KMS-11 (cell line): ENCODE data around the gene STK32B.

ENCODE experiments used
- H2AFZ ChIP-seq: fragments of 200-600 bp; sonication (generic); 2 replicates; pipeline ENCODE4 v1.6.1; 2016; ENCODE audit warnings: antibody characterized with exemption, mixed run types, low read depth
- H3K27ac ChIP-seq: fragments of 200-600 bp; sonication (generic); 2 replicates; pipeline ENCODE4 v1.6.1; 2016; ENCODE audit warnings: mild to moderate bottlenecking, mixed run types
- H3K27me3 ChIP-seq: fragments of 200-600 bp; sonication (generic); 2 replicates; pipeline ENCODE4 v1.6.1; 2017; ENCODE audit warnings: mild to moderate bottlenecking, low read depth, mixed run types, moderate library complexity; ENCODE audit not compliant: insufficient read depth
- H3K36me3 ChIP-seq: fragments of 200-600 bp; sonication (generic); 2 replicates; pipeline ENCODE4 v1.6.1; 2017; ENCODE audit warnings: mild to moderate bottlenecking, mixed run types; ENCODE audit not compliant: insufficient read depth
- H3K4me1 ChIP-seq: fragments of 200-600 bp; sonication (generic); 2 replicates; pipeline ENCODE4 v1.6.1; 2016; ENCODE audit warnings: mild to moderate bottlenecking, low read depth, mixed run types; ENCODE audit not compliant: poor library complexity, severe bottlenecking
- H3K4me2 ChIP-seq: fragments of 200-600 bp; sonication (generic); 2 replicates; pipeline ENCODE4 v1.7.0; 2016; ENCODE audit warnings: mild to moderate bottlenecking, mixed run types
- H3K4me3 ChIP-seq: fragments of 200-600 bp; sonication (generic); IDR thresholded peaks from 2 replicates; pipeline ENCODE4 v1.6.1; 2017; ENCODE audit warnings: low read depth, low read length, mixed read lengths; ENCODE audit not compliant: insufficient read depth
- H3K79me2 ChIP-seq: fragments of 200-600 bp; sonication (generic); 2 replicates; pipeline ENCODE4 v1.6.1; 2016; ENCODE audit warnings: low read depth, mixed run types; ENCODE audit not compliant: insufficient read depth
- H3K9ac ChIP-seq: fragments of 200-600 bp; sonication (generic); 2 replicates; pipeline ENCODE4 v1.6.1; 2016; ENCODE audit warnings: mild to moderate bottlenecking, mixed run types
- H4K20me1 ChIP-seq: fragments of 200-600 bp; sonication (generic); 2 replicates; pipeline ENCODE4 v1.6.1; 2016; ENCODE audit warnings: mild to moderate bottlenecking, mixed run types; ENCODE audit not compliant: insufficient read depth
- TF ChIP-seq, protein P1 (sequence below): fragments of 200-600 bp; sonication (generic); conservative IDR thresholded peaks from 2 replicates; pipeline ENCODE4 v1.6.1; 2017; ENCODE audit warnings: low read depth, mild to moderate bottlenecking, antibody characterized with exemption, low read length, moderate library complexity, mixed read lengths

The STK32B gene

DNA sequence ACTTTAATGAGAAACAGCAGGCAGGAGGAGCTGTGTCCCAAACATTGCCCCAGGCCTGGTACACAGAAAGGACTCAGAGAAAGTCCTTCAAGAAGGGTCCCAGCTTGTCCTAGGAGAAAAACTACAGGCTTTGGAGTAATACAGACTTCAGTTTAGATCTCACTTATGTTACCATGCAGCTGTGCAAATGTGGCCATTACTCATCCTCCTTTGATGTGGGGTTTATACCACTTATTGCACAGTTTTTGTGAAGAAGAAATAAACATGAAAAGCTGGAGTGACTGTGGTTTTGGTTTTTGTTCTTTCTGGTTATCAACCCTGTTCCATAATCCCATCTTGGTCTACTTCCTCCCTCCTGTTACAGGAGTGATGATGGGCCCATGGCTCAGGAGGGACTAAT lies 23.9 kb upstream of the STK32B start:
- Histone ChIP-seq H3K27ac (no peak overlapping the region), H3K4me1 (no peaks in the 10 kb centered on the region), H3K4me3 (no peak overlapping the region), H4K20me1 (no peaks in the 10 kb centered on the region), H3K4me2 (no peak overlapping the region), H3K27me3 (no peaks in the 10 kb centered on the region), H3K36me3 (no peaks in the 10 kb centered on the region), H3K9ac (no peak overlapping the region), H3K79me2 (no peaks in the 10 kb centered on the region), H2AFZ (no peak overlapping the region)
- TF ChIP-seq, protein P1, sequence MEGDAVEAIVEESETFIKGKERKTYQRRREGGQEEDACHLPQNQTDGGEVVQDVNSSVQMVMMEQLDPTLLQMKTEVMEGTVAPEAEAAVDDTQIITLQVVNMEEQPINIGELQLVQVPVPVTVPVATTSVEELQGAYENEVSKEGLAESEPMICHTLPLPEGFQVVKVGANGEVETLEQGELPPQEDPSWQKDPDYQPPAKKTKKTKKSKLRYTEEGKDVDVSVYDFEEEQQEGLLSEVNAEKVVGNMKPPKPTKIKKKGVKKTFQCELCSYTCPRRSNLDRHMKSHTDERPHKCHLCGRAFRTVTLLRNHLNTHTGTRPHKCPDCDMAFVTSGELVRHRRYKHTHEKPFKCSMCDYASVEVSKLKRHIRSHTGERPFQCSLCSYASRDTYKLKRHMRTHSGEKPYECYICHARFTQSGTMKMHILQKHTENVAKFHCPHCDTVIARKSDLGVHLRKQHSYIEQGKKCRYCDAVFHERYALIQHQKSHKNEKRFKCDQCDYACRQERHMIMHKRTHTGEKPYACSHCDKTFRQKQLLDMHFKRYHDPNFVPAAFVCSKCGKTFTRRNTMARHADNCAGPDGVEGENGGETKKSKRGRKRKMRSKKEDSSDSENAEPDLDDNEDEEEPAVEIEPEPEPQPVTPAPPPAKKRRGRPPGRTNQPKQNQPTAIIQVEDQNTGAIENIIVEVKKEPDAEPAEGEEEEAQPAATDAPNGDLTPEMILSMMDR: no peak

DNA sequence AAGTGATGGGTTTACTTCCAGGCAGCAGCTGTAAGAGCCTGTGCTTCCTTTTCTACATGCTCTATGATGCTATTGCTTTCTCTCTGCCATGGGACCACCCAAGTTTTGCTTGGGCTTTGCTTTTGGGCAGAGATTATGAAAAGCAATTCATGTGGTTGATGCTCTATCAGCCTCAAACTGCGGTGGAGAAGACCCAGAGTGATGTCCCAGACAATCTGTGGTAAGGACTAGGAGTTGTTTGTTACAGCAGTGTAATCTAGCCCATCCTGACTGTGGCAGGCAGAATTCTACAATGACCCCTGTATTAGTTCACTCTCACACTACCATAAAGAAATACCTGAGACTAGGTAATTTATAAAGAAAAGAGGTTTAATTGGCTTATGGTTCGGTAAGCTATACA lies 22.8 kb upstream of the STK32B start:
- Histone ChIP-seq H3K27me3 (no peaks in the 10 kb centered on the region), H3K4me1 (no peaks in the 10 kb centered on the region), H3K79me2 (no peaks in the 10 kb centered on the region), H3K4me2 (no peak overlapping the region), H3K27ac (no peak overlapping the region), H3K9ac (no peak overlapping the region), H2AFZ (no peak overlapping the region), H3K4me3 (no peak overlapping the region), H4K20me1 (no peaks in the 10 kb centered on the region), H3K36me3 (no peaks in the 10 kb centered on the region)
- TF ChIP-seq, protein P1: no peak

DNA sequence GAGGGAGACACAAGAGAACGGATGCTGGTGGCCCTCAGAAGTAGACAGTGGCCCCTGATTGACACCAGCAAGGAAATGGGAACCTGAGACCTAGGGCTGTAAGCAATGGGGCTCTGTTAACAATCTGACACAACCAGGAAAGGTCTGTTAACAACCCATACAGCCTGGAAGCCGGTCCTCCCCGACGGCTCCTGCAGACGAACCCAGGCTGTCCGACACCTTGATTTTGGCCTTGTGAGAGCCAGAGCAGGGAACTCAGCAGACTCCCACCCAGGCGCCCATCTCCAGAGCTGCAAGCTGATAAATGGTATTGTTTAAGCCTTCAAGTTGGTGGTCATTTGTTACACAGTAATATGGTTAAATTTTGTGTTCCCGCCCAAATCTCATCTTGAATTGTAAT lies 21.8 kb upstream of the STK32B start:
- Histone ChIP-seq H3K4me1 (no peaks in the 10 kb centered on the region), H3K27me3 (no peaks in the 10 kb centered on the region), H3K79me2 (no peaks in the 10 kb centered on the region), H3K36me3 (no peaks in the 10 kb centered on the region), H3K27ac (no peak overlapping the region), H3K4me2 (no peak overlapping the region), H3K9ac (no peak overlapping the region), H4K20me1 (no peaks in the 10 kb centered on the region), H3K4me3 (no peak overlapping the region), H2AFZ (no peak overlapping the region)
- TF ChIP-seq, protein P1: no peak

DNA sequence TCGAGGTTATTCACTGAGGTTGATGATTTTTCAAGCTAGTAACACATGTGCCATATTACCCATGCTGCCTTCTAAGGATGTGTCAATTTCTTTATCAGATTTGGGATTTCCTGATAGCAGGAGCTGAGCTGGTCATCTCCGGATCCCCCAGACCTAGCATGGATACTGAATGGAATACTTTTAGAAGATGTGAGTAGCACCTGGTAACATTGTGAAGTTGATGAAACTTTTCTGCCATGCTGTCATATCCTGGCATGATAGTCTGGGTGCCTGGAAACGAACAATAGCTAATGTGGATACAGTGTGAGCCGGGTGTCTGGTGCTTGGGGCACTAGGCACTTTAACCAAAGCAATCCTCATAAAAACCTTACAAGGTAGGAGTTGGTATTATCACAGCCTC lies 21.1 kb upstream of the STK32B start:
- Histone ChIP-seq H3K4me1 (no peaks in the 10 kb centered on the region), H2AFZ (no peak overlapping the region), H4K20me1 (no peaks in the 10 kb centered on the region), H3K9ac (no peak overlapping the region), H3K79me2 (no peaks in the 10 kb centered on the region), H3K27me3 (no peaks in the 10 kb centered on the region), H3K27ac (no peak overlapping the region), H3K4me3 (no peak overlapping the region), H3K4me2 (no peak overlapping the region), H3K36me3 (no peaks in the 10 kb centered on the region)
- TF ChIP-seq, protein P1: no peak

DNA sequence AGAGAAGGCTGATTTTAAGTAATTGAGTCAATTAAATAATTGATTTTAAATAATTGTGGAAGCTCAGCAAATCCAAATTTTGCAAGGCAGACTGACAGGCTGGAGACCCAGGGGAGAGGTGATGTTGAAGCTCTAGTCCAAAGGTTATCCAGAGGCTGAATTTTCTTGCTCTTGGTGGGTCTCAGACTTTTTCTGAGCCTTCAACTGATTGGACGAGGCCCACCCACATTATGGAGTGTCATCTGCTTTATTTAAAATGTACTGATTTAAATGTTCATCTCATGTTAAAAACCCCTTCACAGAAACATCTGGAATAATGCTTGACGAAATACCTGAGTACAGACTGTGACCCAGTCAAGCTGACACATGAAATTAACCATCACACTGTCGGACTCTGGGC lies 20.4 kb upstream of the STK32B start:
- no peak overlapping the region for H3K9ac ChIP-seq

More for the DNA sequence above, 20.4 kb upstream of the STK32B start:
- Histone ChIP-seq H3K4me3 (no peak overlapping the region), H3K4me2 (no peak overlapping the region), H2AFZ (no peak overlapping the region), H3K27ac (no peak overlapping the region), H3K27me3 (no peaks in the 10 kb centered on the region), H3K36me3 (no peaks in the 10 kb centered on the region), H4K20me1 (no peaks in the 10 kb centered on the region), H3K79me2 (no peaks in the 10 kb centered on the region), H3K4me1 (peaks cover 5% of the 10 kb centered on the region)
- TF ChIP-seq, protein P1: no peak
